ENCODE measurements around the gene DPPA4.

DPPA4 gene

DNA sequence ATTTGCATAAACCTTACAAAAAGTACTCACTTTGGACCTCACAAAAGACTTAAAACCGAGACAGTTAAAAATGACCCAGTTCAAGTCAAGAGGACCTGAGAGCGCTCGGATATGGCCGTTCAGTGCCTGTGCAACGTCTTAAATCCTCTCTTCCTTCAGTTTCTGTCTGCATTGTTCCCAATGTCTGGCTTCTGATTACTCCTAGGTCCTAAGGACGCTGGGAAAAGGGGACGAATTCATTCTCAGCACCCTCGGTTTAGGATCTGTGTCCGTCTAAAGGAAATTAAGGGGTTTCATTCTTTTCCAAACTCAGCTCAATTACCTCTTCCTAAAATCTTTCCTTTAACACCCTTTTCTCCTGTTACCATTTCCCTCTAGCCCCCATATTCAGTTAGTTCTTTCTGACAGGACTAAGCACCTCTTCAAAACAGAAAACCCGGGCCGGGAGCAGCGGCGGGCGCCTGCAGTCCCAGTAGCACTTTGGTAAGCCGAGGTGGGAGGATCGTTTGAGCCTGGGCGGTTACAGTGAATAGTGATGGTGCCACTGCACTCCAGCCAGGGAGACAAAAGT, 970 bp downstream of the DPPA4 start:
- peak; percentile 46 for DNase-seq

DNA sequence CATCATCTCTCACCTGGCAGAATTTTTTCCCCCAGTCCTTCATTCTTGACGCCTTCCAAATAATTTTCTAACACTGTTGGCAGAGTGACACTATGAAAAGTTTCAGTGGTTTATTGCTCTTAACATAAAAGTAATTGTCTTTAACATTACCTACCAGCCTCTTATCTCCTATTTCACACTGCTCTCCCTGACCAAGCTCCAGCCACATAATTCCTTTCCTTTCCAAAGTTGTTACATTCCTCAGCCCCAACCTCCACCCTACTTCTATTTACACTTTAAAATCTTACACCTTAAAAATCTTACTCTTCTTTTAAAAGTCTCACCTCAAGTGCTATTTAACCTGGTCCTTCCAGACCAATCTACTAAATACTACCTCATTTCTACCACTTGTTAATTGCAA, 2.8 kb downstream of the DPPA4 start:
- no peak for DNase-seq

DNA sequence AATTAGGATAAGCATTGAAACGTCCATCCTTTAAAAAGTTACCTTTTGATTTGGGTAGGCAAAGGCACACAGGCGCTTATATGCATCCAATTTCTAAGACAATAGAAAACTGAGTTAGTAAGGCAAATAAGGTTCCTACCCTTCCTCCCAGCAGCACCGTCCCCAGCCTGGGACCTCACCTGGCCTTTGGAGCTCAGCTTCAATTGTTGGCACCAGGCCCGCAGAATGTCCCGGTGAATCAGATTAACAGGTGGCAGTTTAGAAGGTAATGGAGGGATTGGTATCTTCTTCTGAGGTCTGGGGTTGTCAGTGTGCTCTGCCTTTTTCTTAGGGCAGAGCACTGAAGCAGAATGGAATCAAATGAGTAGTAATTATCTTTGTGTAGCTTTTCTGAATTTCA, 5.7 kb downstream of the DPPA4 start:
- DNase-seq, result no peak

DNA sequence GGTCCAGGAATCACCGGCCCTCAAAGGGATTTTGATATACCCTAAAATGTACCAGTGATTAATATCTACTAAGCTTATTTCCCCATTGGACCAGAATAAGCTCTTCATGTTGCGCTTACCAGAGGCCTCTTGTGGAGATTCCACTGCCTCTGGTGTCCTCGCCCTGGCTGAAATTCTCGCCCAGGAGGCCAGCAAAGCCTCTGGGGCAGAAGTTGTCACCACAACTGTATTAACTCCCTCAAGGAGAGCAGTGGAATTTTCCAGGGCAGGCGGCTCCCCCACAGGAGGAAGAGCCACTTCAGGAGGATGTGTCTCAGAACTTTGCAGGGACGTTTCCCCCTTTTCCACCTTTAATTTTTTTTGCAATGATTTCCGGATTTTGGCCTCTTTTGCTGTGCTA, 6.9 kb downstream of the DPPA4 start:
- no peak for DNase-seq

DNA sequence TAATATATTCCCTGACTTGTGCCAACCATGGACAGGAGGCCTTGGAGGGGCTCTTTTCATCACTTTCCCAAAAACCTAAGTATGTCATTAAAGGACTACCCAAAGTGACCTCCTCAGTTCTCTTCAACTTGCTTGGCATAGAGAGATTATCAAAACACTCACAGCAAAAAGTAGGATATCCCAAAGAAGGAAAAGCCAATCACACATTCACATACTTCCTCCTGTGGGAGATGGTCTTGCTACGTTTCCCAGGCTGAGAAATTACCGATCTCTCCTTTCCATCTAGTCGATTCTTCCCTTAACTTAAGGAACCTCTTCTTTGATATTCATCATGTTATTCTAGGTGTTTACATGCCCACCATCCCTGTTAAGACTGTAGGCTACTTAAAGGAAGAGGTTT, 9.1 kb downstream of the DPPA4 start:
- DNase-seq, result no peak

DNA sequence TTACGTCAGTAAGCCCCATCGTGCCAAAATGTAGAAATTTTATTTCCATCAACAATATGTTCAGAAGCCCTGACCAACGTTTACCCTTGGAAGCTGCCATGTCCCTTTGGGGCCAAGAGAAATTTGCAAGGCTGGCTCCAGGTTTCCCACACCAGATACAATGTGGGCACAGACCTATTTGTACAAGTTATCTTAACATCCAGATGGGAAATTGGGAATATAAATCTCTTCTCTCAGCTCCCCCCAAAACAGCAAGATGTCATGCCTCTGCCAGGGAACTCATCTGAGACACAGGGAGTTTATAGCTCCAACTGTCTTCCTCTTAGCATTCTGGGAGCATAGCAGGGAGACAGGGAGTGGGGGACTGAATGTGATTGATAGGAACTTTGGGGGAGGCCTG, 11.7 kb downstream of the DPPA4 start:
- DNase-seq, result no peak

DNA sequence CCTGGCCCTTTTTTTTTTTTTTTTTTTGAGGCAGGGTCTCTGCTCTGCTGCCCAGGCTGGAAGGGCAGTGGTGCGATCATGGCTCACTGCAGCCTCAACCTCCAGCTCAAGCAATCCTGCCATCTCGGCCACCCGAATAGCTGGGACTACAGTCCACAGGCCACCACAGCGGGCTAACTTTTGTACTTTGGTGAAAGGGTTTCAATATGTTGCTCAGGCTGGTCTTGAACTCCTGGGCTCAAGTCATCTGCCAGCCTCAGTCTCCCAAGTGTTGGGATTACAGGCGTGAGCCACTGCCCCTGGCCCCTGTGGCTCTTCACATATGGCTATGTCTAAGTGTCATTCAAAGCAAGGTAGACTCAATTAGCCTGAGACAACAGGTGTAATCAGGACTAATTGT, 12.2 kb downstream of the DPPA4 start:
- DNase-seq, result no peak

DNA sequence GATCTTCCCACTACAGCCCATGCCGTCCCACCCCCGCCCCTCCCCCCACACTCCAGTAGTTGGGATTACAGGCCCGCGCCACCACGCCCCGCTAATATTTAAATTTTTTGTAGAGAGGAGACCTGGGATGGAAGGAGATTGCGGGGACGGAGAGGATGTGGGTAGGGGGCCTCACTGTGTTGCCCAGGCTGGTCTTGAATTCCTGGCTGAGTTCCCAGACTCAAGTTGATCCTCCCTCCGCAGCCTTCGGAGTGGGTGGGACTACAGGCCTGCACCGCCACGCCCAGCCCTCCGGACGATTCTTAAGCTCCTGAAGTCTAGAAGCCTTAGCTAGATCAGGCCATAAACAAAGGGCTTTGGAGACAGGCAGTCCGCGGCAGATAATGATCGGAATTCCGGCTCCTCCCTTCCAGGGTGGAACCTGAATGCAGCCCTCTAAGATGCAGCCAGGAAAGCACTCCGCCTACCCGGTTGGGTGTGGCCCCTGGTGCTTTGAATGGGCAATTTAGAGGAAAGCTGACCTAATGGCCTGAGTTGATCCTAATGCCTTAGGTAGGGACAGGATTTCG, 21.1 kb downstream of the DPPA4 start, which contains the start of gene DPPA2:
TSS of gene DPPA2 (minus strand) at position 356 of the 569 bp plus-strand sequence. CDS start 1,975 bp downstream, outside the sequence.
- no peak for DNase-seq

DNA sequence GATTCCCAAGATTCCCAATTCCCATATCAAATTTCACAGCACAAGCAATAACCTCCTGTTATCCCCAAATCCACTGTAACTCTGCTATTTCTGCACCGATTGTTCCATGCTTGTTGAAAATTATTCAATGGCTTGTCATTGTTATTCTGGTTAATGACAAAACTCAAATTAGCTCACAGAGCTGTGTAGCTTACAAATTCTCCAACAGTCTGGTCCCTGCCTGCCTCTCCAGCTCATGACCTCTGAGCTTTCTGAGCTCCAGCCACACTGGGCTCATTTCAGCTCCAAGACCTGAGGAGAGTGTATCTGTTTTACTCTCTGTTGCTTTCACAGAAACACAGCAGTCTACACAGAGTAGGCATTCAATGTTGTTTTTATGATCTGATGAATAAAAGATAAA, 24.3 kb downstream of the DPPA4 start:
- DNase-seq, result no peak

DNA sequence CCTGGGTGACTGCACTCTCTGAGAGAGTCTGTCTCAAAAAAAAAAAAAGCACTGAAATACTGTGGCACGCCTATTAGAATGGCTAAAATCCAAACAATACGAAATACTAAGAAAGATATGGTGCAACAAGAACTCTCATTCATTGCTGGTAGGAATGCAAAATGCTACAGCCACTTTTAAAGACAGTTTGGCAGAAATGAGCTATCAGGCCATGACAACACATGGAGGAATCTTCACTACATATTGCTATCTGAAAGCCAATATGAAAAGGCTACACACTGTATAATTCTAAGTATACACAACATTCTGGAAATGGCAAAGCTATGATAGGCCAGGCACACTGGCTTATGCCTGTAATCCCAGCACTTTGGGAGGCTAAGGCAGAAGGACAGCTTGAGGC, 39.9 kb downstream of the DPPA4 start:
- DNase-seq, result no peak

DNA sequence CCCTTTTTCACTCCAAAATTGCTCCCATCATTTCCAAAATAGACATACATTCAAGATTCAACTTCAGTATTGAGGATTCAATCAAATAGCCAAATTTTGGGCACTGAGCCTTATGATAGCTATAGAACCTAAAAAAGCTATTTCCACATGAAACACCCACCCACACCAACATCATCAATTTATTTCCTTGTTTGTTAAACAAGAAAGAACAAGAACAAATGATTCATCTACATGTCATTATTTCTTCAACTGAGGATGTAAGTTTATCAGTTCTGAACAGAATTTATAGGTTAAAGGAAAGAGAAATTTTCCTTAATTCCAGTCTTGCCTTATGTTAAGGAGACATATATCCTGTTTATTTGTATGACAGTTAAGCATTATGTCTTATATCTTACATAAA, 53.3 kb downstream of the DPPA4 start:
- DNase-seq, result no peak

DNA sequence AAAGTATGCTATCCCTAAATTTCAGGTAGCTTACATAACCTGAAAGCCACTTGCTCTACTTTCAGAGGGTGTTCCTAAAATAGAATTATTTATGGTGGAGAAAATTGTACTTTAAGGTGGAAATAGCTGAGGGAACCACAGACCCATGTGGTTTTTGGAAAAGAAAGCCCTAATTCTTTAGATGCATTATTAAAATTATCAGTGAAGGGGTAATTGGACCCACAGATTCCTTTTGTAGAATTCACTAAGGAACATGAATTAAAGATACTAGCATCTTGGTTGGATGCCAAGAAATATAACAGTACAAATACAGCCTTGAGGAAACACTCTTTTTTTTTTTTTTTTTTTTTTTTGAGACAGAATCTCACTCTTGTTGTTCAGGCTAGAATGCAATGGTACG, 58.8 kb downstream of the DPPA4 start:
- DNase-seq, result no peak

DNA sequence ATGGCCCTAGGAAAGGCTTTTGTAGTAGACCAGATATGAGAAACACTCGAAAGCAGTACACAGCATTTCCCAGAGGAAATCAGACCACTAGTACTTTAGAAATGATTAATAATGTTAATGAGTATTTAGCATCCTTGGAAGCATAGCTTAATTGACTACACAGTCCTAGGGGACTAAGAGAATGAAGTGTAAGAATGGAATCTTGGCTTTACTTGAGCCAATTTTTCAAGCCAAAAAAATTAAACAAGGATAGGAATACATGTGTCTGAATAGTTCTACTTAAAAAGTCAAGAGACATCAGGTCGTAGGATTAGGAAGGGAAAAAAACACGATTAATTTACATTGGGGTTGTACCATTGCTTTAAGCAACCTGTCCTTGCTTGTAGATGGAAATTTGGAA, 59.2 kb downstream of the DPPA4 start:
- no peak for DNase-seq

All from retina (tissue), 1 donor.